ENCODE data around the gene SAXO1.

The SAXO1 gene

DNA sequence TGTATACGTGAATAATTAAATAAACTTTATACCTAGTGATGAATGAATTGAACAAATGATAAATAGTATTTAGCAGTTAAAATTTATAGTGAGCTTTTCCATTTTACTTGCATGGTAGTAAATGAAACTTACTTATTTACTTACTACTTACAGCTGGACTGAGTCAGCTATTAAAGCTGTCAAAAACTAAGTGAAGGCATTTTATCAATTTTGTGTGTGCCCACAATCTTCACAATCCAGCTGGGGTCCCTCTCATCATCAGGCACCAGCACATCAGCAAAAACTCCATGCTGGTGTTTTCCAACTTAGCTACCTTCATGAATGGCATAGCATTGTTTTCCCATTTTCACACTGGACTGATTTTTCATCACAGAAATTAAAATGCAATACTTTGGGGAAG lies 81.1 kb downstream of the SAXO1 start:
- no peak for DNase-seq (ENCODE audit: extremely low read depth, low read depth)
- H3K4me3 ChIP-seq (replicated peaks; ENCODE audit: low read depth, low read length), result no peak overlapping the region
- TF ChIP-seq, protein P1, sequence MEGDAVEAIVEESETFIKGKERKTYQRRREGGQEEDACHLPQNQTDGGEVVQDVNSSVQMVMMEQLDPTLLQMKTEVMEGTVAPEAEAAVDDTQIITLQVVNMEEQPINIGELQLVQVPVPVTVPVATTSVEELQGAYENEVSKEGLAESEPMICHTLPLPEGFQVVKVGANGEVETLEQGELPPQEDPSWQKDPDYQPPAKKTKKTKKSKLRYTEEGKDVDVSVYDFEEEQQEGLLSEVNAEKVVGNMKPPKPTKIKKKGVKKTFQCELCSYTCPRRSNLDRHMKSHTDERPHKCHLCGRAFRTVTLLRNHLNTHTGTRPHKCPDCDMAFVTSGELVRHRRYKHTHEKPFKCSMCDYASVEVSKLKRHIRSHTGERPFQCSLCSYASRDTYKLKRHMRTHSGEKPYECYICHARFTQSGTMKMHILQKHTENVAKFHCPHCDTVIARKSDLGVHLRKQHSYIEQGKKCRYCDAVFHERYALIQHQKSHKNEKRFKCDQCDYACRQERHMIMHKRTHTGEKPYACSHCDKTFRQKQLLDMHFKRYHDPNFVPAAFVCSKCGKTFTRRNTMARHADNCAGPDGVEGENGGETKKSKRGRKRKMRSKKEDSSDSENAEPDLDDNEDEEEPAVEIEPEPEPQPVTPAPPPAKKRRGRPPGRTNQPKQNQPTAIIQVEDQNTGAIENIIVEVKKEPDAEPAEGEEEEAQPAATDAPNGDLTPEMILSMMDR (IDR thresholded peaks at IDR 0.05; ENCODE audit: low read depth, low read length, missing control alignments), result no peak

DNA sequence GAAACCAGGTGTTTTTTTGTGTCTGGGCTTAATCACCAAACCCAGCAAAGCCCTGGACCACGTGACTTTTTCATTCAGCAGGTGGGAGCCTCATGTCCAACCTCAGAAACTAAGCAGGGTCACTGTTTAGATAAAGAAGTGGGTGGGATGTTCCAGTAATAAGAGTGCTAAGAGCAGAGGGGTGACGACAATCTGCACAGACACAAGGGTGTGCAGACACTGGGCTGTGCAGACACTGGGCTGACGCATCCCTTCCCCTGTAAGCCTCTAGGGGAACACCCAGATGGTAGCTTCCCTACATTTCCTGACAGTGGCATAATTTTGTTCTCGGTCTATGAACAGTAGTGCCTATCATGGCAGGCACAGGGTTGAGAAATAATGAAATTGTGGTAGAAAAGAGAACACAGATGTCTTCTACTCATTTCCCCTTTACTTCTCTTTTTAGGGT lies 85.1 kb downstream of the SAXO1 start:
- peak; percentile 17 for DNase-seq (ENCODE audit: extremely low read depth, low read depth)
- no peak overlapping the region for H3K4me3 ChIP-seq (replicated peaks; ENCODE audit: low read depth, low read length)
- TF ChIP-seq, protein P1 (IDR thresholded peaks at IDR 0.05; ENCODE audit: low read depth, low read length, missing control alignments), result no peak

DNA sequence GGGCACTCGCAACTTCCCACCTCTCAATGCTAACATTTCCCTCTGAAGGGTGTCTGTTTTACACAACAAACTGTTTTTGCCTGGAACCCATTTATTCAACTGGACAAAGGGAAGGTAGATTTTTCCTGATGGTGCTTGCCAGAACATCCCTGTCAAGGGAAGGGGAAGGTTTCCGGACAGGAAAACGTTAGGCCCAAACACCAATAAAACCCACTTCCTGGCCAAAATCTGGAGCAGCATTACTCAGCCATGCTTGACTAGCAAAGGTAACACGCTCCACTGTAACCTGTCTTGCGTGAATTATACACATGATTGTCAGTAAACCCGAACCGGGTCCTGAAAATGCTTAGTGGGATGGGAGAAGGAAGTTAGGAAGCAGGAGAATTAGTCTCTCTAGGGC lies 90.2 kb downstream of the SAXO1 start:
- TF ChIP-seq, protein P1 (IDR thresholded peaks at IDR 0.05; ENCODE audit: low read depth, low read length, missing control alignments), result no peak

DNA sequence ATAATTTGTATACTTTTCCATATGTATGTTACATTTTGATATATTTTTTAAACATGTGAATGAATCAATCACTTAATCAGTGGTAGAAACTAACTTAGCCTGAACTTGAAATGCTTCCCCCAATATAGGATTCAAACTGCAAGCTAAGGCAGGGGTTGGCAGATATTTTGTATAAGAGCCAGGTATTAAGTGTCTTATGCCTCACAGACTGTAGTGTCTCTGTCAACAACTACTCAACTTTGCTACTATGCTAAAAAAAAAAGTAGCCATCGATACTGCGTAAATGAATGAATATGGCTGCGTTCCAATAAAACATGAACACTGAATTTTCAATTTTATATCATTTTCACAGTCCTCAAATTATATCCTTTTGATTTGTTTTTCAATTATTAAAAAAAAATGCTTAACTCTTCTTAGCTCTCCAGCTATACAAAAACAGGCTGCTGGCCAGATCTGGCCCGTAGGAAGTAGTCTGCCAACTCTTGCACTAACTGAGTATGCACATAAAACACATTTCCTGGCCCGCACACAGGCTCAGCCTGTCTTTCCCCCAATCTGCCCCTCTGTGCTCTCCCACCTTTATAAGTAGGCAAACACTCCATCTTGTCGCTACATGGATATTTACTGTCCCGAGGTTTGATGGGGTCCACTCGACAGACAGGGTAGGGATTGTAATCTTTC lies 91.8 kb downstream of the SAXO1 start:
- no peak overlapping the region for H3K4me3 ChIP-seq (replicated peaks; ENCODE audit: low read depth, low read length)
- TF ChIP-seq, protein P1 (IDR thresholded peaks at IDR 0.05; ENCODE audit: low read depth, low read length, missing control alignments), result no peak
- DNase-seq (ENCODE audit: extremely low read depth, low read depth), result no peak

More for the DNA sequence above, 90.2 kb downstream of the SAXO1 start:
- H3K4me3 ChIP-seq (replicated peaks; ENCODE audit: low read depth, low read length), result no peak overlapping the region
- no peak for DNase-seq (ENCODE audit: extremely low read depth, low read depth)

DNA sequence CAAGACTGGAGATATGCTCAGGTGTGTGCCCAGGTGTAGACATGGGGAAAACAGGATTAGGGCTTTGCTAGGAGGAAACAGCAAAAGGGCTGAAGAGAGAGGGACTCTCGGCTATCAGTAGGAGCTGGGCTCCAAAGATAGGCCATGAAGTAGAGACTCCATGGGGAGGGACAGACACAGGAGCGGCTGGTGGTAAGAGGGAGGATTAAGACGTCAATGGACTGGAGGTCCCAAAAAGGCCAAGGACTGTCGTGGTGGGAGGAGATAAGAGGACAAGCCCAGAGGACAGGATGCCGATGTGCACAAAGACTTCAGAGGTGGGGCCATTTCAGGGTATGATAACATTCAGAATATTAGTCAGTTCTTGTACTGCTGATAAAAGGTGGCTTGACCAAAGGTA lies 93.1 kb downstream of the SAXO1 start:
- no peak overlapping the region for H3K4me3 ChIP-seq (replicated peaks; ENCODE audit: low read depth, low read length)
- DNase-seq (ENCODE audit: extremely low read depth, low read depth), result no peak
- TF ChIP-seq, protein P1 (IDR thresholded peaks at IDR 0.05; ENCODE audit: low read depth, low read length, missing control alignments), result no peak

DNA sequence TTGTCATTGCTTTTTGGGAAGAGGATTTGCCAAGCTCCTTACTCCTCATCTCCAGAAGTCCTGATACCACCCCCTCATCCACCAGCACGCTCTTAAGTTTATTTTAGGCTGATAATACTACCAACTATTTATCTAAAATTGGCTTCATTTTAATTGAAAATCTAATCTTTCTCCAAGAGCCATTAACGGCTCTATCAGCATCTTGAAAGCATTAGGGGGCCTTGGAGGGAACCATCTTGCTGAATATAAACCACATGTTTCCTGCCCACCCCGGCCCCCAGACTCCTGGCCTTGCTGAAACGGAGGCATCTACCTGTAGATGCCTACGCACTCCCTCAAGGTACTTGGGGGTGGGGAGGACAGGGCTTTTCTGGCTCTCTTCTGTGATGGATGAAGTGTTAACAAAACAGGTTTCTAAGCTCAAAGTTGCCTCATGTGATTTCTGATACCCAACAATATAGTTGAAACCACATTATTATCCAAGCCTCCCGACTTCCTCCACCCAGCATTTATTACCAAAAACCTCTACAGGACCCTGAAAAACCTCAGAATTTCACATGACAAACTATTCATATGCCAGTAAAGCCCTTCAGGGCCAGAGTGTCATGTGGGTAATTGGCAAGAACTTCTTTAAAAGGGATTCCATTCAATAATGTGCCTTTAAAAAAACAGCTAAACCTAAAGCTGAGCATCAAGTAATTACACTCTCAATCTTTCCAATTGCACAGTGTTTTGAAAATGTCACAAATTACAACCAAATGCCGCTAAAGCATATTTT lies 96.7 kb downstream of the SAXO1 start:
- TF ChIP-seq, protein P1 (IDR thresholded peaks at IDR 0.05; ENCODE audit: low read depth, low read length, missing control alignments), result no peak
- DNase-seq (ENCODE audit: extremely low read depth, low read depth), result no peak
- H3K4me3 ChIP-seq (replicated peaks; ENCODE audit: low read depth, low read length), result no peak overlapping the region
